Measurements from ENCODE around the gene HNRNPA3.
A peak's percentile ranks its signal among the peaks of the same experiment; 100 is the strongest.

The HNRNPA3 gene

GRCh38 chr2:177187631-177188312 is 24.8 kb upstream of the HNRNPA3 start:
- Mint-ChIP-seq H3K27me3 (ENCODE audit: low read depth) (no peaks in the 10 kb centered on the region), H3K9me3 (no peaks in the 10 kb centered on the region), H3K36me3 (ENCODE audit: low read depth) (no peaks in the 10 kb centered on the region), H3K4me1 (no peaks in the 10 kb centered on the region), H3K4me3 (no peak overlapping the region), H3K27ac (peak overlapping the region in 1 of 3 experiments; percentile 7)
- no peak for TF ChIP-seq CTCF (IDR thresholded peaks at IDR 0.05; ENCODE audit: unreplicated experiment in 3 of 3)

GRCh38 chr2:177188482-177189469 is 23.8 kb upstream of the HNRNPA3 start:
- no peak overlapping the region for H3K4me3 Mint-ChIP-seq
- no peaks in the 10 kb centered on the region for H3K4me1 Mint-ChIP-seq
- no peaks in the 10 kb centered on the region for H3K9me3 Mint-ChIP-seq
- H3K27ac Mint-ChIP-seq = no peak overlapping the region
- TF ChIP-seq CTCF (IDR thresholded peaks at IDR 0.05; ENCODE audit: unreplicated experiment in 3 of 3) = no peak
- no peaks in the 10 kb centered on the region for H3K36me3 Mint-ChIP-seq (ENCODE audit: low read depth)
- H3K27me3 Mint-ChIP-seq (ENCODE audit: low read depth) = no peaks in the 10 kb centered on the region

GRCh38 chr2:177190941-177191340 is 21.7 kb upstream of the HNRNPA3 start:
- Mint-ChIP-seq H3K9me3 (no peaks in the 10 kb centered on the region), H3K27me3 (ENCODE audit: low read depth) (no peaks in the 10 kb centered on the region), H3K27ac (no peak overlapping the region), H3K36me3 (ENCODE audit: low read depth) (no peaks in the 10 kb centered on the region), H3K4me3 (no peak overlapping the region), H3K4me1 (no peaks in the 10 kb centered on the region)
- TF ChIP-seq CTCF (IDR thresholded peaks at IDR 0.05; ENCODE audit: unreplicated experiment in 3 of 3) = no peak

- H3K4me1 Mint-ChIP-seq = no peaks in the 10 kb centered on the region
- H3K4me3 Mint-ChIP-seq = no peak overlapping the region
- TF ChIP-seq CTCF (IDR thresholded peaks at IDR 0.05; ENCODE audit: unreplicated experiment in 3 of 3) = no peak
- H3K36me3 Mint-ChIP-seq (ENCODE audit: low read depth) = no peaks in the 10 kb centered on the region
- H3K9me3 Mint-ChIP-seq = no peaks in the 10 kb centered on the region
- H3K27ac Mint-ChIP-seq = no peak overlapping the region
- H3K27me3 Mint-ChIP-seq (ENCODE audit: low read depth) = no peaks in the 10 kb centered on the region
Observed at GRCh38 chr2:177192788-177193187, 19.8 kb upstream of the HNRNPA3 start.

GRCh38 chr2:177193240-177193639 is 19.4 kb upstream of the HNRNPA3 start:
- no peak for TF ChIP-seq CTCF (IDR thresholded peaks at IDR 0.05; ENCODE audit: unreplicated experiment in 3 of 3)
- Mint-ChIP-seq H3K4me1 (no peaks in the 10 kb centered on the region), H3K4me3 (no peak overlapping the region), H3K27me3 (ENCODE audit: low read depth) (no peaks in the 10 kb centered on the region), H3K27ac (no peak overlapping the region), H3K36me3 (ENCODE audit: low read depth) (no peaks in the 10 kb centered on the region), H3K9me3 (no peaks in the 10 kb centered on the region)
